Gastroesophageal sphincter (tissue), 4 donors: ENCODE data around the gene TMEM240. TPM values are rescaled to one million over a fixed set of nuclear protein-coding genes. Genes with fewer than 3 reads are reported as not detected.

Experiments
- ATAC-seq: fragments of 150-250 bp; one replicate; pipeline ENCODE4 v1.9.1; 2016; ENCODE audit warnings: mild to moderate bottlenecking, moderate library complexity
- H3K27ac ChIP-seq, 4 donors: fragments of 200-600 bp; sonication (generic) in 3 of 4; 1 replicate in 3 of 4; 2 replicates in 1 of 4; pipeline ENCODE4 v1.5.1; 2016 to 2019
- H3K27me3 ChIP-seq: fragments of 200-600 bp; sonication (generic); one replicate; pipeline ENCODE4 v1.5.1; 2019
- H3K36me3 ChIP-seq, 2 donors: fragments of 200-600 bp; sonication (generic); one replicate each; pipeline ENCODE4 v1.5.1; 2019; ENCODE audit warnings: control low read depth in 1 of 2
- H3K4me1 ChIP-seq, 3 donors: fragments of 200-600 bp; sonication (generic); 1 replicate in 2 of 3; 2 replicates in 1 of 3; pipeline ENCODE4 v1.5.1; 2016 to 2019; ENCODE audit warnings: control low read depth in 2 of 3
- H3K4me3 ChIP-seq, 2 donors: fragments of 200-600 bp; sonication (generic); one replicate each; pipeline ENCODE4 v1.5.1; 2019; ENCODE audit warnings: mild to moderate bottlenecking in 1 of 2, moderate library complexity in 1 of 2
- H3K9me3 ChIP-seq, 3 donors: fragments of 200-600 bp; sonication (generic); one replicate each; pipeline ENCODE4 v1.5.1; 2017 to 2019; ENCODE audit warnings: control low read depth in 2 of 3
- CTCF ChIP-seq, 4 experiments: fragments of 200-600 bp in 2 of 4; fragments of 450-650 bp in 2 of 4; sonication (generic) in 1 of 4; IDR thresholded peaks; one replicate each; pipeline ENCODE4 v1.5.1; 2017 to 2019; ENCODE audit warnings: antibody characterized with exemption in 4 of 4, mild to moderate bottlenecking in 2 of 4, moderate library complexity in 2 of 4
- EP300 ChIP-seq: sonication (generic); formaldehyde crosslinking; IDR thresholded peaks from one replicate; pipeline ENCODE4 v1.6.1; 2017; ENCODE audit warnings: antibody characterized with exemption, mild to moderate bottlenecking
- POLR2A ChIP-seq, 2 donors: fragments of 450-650 bp; IDR thresholded peaks; one replicate each; pipeline ENCODE4 v1.6.1; 2017; ENCODE audit warnings: antibody characterized with exemption in 2 of 2, mild to moderate bottlenecking in 2 of 2, moderate library complexity in 1 of 2
- POLR2AphosphoS5 ChIP-seq: sonication (generic); formaldehyde crosslinking; IDR thresholded peaks from one replicate; pipeline ENCODE4 v1.6.1; 2017; ENCODE audit warnings: antibody characterized with exemption
- WGBS, 2 donors: methylation state at CpG; one replicate each; pipeline ENCODE4 v1.1.5; 2018; ENCODE audit warnings: low coverage in 1 of 2; 5-methylcytosine and 5-hydroxymethylcytosine counted together
- total RNA-seq, 4 donors: library from RNA; depleted of rRNA; stranded (reverse); fragments of >200 nt; gene quantifications; one replicate each; pipeline ENCODE4 v1.1.0, GENCODE V29; 2016

TMEM240 gene
- total RNA-seq, 4 donors from 2014 or later, result 12.0 to 18.1 (median 14.4) TPM

DNA sequence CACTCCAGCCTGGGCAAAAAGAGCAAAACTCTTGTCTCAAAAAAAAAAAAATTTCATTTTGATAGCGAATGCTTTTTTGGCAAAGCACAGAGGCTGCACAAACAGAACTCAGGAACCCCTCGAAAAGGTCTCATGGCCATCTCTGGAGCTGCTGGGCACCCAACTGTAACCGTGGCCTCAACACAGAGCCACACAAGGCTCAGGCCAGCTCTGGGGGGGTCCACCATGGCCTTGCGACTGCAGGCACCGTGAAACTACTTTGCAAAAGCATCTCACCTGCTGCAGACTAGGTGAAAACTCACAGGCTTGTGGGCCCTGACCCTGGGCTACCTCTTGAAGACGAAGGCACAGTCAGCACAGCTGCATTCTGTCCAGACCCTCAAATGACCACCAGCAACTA, 16.1 kb upstream of the TMEM240 start:
- H3K27ac ChIP-seq, result no peak overlapping the region
- 75 to 80% methylated on average over 1 to 2 of the region's 6 CpGs for WGBS, 2 donors
- H3K27me3 ChIP-seq, result no peaks in the 10 kb centered on the region
- no peak for ATAC-seq
- H3K9me3 ChIP-seq, result no peaks in the 10 kb centered on the region
- H3K4me3 ChIP-seq, result no peak overlapping the region
- no peak for TF ChIP-seq POLR2AphosphoS5
- no peak for TF ChIP-seq CTCF (IDR thresholded peaks at IDR 0.05)
- no peak for TF ChIP-seq EP300
- no peak for TF ChIP-seq POLR2A (IDR thresholded peaks at IDR 0.05)
- H3K36me3 ChIP-seq, result peaks cover 0 to 28% of the 10 kb centered on the region in 2 donors
- H3K4me1 ChIP-seq, result peaks cover 0 to 10% (median 5%) of the 10 kb centered on the region in 3 donors

DNA sequence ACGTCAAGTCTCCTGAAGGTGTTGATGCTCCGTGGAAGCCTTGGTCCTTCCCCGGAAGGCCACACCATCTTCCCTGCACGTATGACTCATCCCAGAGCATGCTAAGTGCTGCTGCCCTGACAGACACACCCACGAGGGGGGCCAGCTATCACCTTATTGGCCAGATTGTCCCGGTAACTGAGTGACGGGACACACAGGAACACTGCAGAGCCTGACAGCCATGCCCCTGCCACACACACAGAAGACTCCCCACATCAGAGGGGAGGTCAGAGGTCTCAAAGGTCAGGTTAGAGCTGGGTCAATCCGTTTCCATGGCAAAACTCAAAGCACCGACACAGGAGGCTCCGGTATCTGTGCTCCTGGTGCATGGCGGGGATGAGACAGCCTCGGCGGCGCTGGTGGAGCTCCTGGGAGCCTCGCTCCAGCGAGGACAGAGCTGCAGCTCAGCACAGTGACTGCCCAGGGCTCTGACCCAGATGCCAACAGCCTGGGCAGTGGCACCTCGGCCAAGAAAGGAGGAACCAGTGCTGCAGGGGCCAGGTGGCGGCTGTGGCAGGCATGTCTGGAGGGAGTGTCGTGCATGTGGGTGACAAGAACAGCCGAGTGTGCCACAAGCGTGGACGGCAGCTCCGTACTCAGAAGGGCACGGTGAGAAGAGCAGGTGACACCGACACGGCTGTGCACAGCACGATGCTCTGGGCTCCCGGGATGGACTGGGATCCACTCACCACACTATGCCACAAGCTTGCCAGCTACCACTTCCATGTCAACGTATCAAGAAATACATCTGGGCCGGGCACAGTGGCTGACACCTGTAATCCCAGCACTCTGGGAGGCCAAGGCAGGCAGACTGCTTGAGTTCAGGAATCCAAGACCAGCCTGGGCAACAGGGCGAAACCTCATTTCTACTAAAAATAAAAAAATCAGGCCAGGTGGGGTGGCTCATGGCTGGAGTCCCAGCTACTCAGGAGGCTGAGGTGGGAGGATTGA, 14.8 kb upstream of the TMEM240 start:
- 75 to 88% methylated on average over 2 to 15 of the region's 31 CpGs for WGBS, 2 donors
- peak; percentile 37 for ATAC-seq
- H3K9me3 ChIP-seq, result no peaks in the 10 kb centered on the region
- H3K4me3 ChIP-seq, result no peak overlapping the region
- peaks cover 0 to 16% of the 10 kb centered on the region in 2 donors for H3K36me3 ChIP-seq
- H3K27ac ChIP-seq, result peak overlapping the region in 2 of 4 donors; percentile 17 to 32
- TF ChIP-seq POLR2AphosphoS5 (no peak), EP300 (no peak), CTCF (IDR thresholded peaks at IDR 0.05) (no peak), POLR2A (IDR thresholded peaks at IDR 0.05) (no peak)
- H3K27me3 ChIP-seq, result no peaks in the 10 kb centered on the region
- H3K4me1 ChIP-seq, result peaks cover 0 to 22% (median 5%) of the 10 kb centered on the region in 3 donors

- peak overlapping the region in 2 of 4 donors; percentile 17 to 32 for H3K27ac ChIP-seq
- TF ChIP-seq POLR2AphosphoS5 (no peak), CTCF (IDR thresholded peaks at IDR 0.05) (no peak), POLR2A (IDR thresholded peaks at IDR 0.05) (no peak), EP300 (no peak)
- H3K4me3 ChIP-seq, result no peak overlapping the region
- no peaks in the 10 kb centered on the region for H3K27me3 ChIP-seq
- peaks cover 0 to 27% (median 5%) of the 10 kb centered on the region in 3 donors for H3K4me1 ChIP-seq
- H3K9me3 ChIP-seq, result no peaks in the 10 kb centered on the region
- peaks cover 0 to 9% of the 10 kb centered on the region in 2 donors for H3K36me3 ChIP-seq
- WGBS, 2 donors, result 70% methylated on average over 2 of the region's 13 CpGs; no CpG with 5 or more reads in 1 of the 2 donors
- no peak for ATAC-seq
Observed at GRCh38 chr1:1554550-1554925, 14.1 kb upstream of the TMEM240 start.

- H3K4me3 ChIP-seq, result no peak overlapping the region
- peaks cover 0 to 27% (median 5%) of the 10 kb centered on the region in 3 donors for H3K4me1 ChIP-seq
- no peak for ATAC-seq
- TF ChIP-seq EP300, result no peak
- no peak for TF ChIP-seq CTCF (IDR thresholded peaks at IDR 0.05)
- no peak for TF ChIP-seq POLR2AphosphoS5
- peak overlapping the region in 2 of 4 donors; percentile 17 to 32 for H3K27ac ChIP-seq
- WGBS, 2 donors, result 81 to 84% methylated on average over 9 to 14 of the region's 35 CpGs
- H3K36me3 ChIP-seq, result peaks cover 0 to 7% of the 10 kb centered on the region in 2 donors
- H3K9me3 ChIP-seq, result no peaks in the 10 kb centered on the region
- no peaks in the 10 kb centered on the region for H3K27me3 ChIP-seq
Observed at GRCh38 chr1:1553821-1554494, 13.5 kb upstream of the TMEM240 start.
